ENCODE results near the gene CCDC88A. TPM values are rescaled to one million over a fixed set of nuclear protein-coding genes. Genes with fewer than 3 reads are reported as not detected.

Gene CCDC88A
- total and polyA plus RNA-seq, 2 experiments from 2014 or later: 12.2 to 31.0 TPM

GRCh38 chr2:55437515-55438390 lies 18.1 kb upstream of the CCDC88A start:
- Histone ChIP-seq H4K20me1 (ENCODE audit: insufficient read depth, poor library complexity, severe bottlenecking) (no peaks in the 10 kb centered on the region), H3K79me2 (no peaks in the 10 kb centered on the region), H3K27ac (no peak overlapping the region), H3K4me2 (no peak overlapping the region), H3K27me3 (no peaks in the 10 kb centered on the region), H3K4me3 (no peak overlapping the region), H2AFZ (no peak overlapping the region), H3K9me3 (ENCODE audit: low read depth) (no peaks in the 10 kb centered on the region), H3K9me2 (replicated peaks; ENCODE audit: insufficient read depth) (no peaks in the 10 kb centered on the region), H3K4me1 (ENCODE audit: insufficient read depth) (no peaks in the 10 kb centered on the region), H3K36me3 (replicated peaks; ENCODE audit: insufficient read depth, low read depth) (no peaks in the 10 kb centered on the region)
- WGBS (ENCODE audit: low lambda C conversion rate, missing lambda C conversion rate): 87% methylated on average over 9 of the region's 9 CpGs
- TF ChIP-seq, protein P1, sequence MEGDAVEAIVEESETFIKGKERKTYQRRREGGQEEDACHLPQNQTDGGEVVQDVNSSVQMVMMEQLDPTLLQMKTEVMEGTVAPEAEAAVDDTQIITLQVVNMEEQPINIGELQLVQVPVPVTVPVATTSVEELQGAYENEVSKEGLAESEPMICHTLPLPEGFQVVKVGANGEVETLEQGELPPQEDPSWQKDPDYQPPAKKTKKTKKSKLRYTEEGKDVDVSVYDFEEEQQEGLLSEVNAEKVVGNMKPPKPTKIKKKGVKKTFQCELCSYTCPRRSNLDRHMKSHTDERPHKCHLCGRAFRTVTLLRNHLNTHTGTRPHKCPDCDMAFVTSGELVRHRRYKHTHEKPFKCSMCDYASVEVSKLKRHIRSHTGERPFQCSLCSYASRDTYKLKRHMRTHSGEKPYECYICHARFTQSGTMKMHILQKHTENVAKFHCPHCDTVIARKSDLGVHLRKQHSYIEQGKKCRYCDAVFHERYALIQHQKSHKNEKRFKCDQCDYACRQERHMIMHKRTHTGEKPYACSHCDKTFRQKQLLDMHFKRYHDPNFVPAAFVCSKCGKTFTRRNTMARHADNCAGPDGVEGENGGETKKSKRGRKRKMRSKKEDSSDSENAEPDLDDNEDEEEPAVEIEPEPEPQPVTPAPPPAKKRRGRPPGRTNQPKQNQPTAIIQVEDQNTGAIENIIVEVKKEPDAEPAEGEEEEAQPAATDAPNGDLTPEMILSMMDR (IDR thresholded peaks at IDR 0.05; ENCODE audit: poor library complexity): no peak
- TF ChIP-seq EZH2 (IDR thresholded peaks at IDR 0.05; ENCODE audit: borderline replicate concordance) (no peak), EZH2phosphoT487 (IDR thresholded peaks at IDR 0.05; ENCODE audit: low read depth, severe bottlenecking, unreplicated experiment) (no peak)
- no peak for DNase-seq (ENCODE audit: low spot score)

DNA sequence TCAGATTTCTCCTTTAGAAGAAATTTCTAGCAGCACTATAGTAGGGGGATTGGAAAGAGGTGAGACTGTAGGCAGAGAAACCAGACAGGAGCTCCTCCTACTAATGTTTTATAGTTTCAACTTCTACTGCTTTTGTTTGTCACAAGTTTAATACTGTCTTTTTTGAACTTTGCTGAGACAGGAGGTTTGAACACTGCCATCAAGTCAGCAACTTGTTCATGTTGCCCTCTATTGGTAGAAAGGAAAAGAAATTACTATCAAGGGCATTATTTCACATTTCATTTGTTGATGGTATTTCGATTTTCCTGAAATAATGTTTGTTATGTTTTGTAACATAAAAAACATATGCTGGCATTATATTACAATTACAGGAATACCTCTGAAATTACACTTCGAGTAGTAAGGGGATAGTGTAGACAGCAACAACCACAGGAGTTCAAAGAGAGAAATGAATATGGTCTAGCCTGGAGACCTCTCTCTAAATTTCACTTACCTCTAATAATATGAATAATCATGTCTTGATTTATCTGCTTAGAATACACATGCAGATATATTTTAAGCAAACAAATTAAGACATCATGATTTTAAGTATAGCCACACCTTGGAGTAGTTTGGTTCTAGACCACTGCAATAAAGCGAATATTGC lies 12.4 kb upstream of the CCDC88A start:
- Histone ChIP-seq H3K9me3 (ENCODE audit: low read depth) (no peaks in the 10 kb centered on the region), H3K27me3 (no peaks in the 10 kb centered on the region), H4K20me1 (ENCODE audit: insufficient read depth, poor library complexity, severe bottlenecking) (no peaks in the 10 kb centered on the region), H2AFZ (no peak overlapping the region), H3K4me3 (no peak overlapping the region), H3K79me2 (no peaks in the 10 kb centered on the region), H3K9me2 (replicated peaks; ENCODE audit: insufficient read depth) (no peaks in the 10 kb centered on the region), H3K4me2 (no peak overlapping the region), H3K4me1 (ENCODE audit: insufficient read depth) (no peaks in the 10 kb centered on the region), H3K36me3 (replicated peaks; ENCODE audit: insufficient read depth, low read depth) (no peaks in the 10 kb centered on the region), H3K27ac (no peak overlapping the region)
- DNase-seq (ENCODE audit: low spot score): peak; percentile 43
- TF ChIP-seq EZH2phosphoT487 (IDR thresholded peaks at IDR 0.05; ENCODE audit: low read depth, severe bottlenecking, unreplicated experiment): no peak
- TF ChIP-seq, protein P1 (IDR thresholded peaks at IDR 0.05; ENCODE audit: poor library complexity): peak; percentile 64
- no peak for TF ChIP-seq EZH2 (IDR thresholded peaks at IDR 0.05; ENCODE audit: borderline replicate concordance)
- 62% methylated on average over 3 of the region's 3 CpGs for WGBS (ENCODE audit: low lambda C conversion rate, missing lambda C conversion rate)

DNA sequence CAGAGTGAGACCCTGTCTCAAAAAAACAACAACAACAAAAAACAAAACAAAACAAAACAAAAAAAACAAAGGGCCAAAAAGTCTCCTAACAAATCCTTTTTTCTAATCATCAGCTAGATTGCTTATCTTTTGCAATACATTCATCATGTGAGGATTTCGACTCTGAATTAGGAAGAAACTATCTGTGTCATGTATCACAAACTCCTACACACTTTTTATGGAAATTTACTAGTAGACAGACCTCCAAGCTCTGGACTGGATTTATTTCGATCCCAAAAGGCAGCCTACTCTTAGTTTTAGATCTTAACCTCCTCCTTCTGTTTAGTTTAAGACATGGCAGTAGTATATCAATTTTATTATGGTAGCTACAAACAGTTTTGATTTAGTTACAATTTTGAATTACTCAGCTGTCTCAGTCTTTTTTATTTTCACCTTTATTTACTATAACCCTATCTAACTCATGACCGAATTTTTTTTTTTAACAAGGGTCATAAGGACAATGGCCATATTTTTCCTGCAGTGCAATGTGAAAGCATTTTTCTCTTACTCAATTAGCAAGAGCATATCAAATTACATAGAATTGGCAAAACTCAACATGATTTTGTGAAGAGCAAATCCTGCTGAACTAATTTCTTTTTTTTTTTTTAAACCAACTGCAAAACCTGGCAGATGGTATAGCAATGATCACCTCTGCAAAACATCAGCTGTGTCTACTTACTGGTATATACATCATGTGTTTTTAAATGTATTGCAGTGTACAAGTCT lies 10.7 kb upstream of the CCDC88A start:
- no peaks in the 10 kb centered on the region for H3K9me2 ChIP-seq (replicated peaks; ENCODE audit: insufficient read depth)
- WGBS (ENCODE audit: low lambda C conversion rate, missing lambda C conversion rate): 72% methylated on average over 3 of the region's 3 CpGs
- H3K27ac ChIP-seq: no peak overlapping the region
- H3K4me1 ChIP-seq (ENCODE audit: insufficient read depth): no peaks in the 10 kb centered on the region
- H4K20me1 ChIP-seq (ENCODE audit: insufficient read depth, poor library complexity, severe bottlenecking): no peaks in the 10 kb centered on the region
- DNase-seq (ENCODE audit: low spot score): no peak
- no peaks in the 10 kb centered on the region for H3K36me3 ChIP-seq (replicated peaks; ENCODE audit: insufficient read depth, low read depth)
- H3K9me3 ChIP-seq (ENCODE audit: low read depth): no peaks in the 10 kb centered on the region
- H3K79me2 ChIP-seq: no peaks in the 10 kb centered on the region
- TF ChIP-seq EZH2phosphoT487 (IDR thresholded peaks at IDR 0.05; ENCODE audit: low read depth, severe bottlenecking, unreplicated experiment) (no peak), EZH2 (IDR thresholded peaks at IDR 0.05; ENCODE audit: borderline replicate concordance) (no peak)
- TF ChIP-seq, protein P1 (IDR thresholded peaks at IDR 0.05; ENCODE audit: poor library complexity): no peak
- no peaks in the 10 kb centered on the region for H3K27me3 ChIP-seq
- no peak overlapping the region for H3K4me2 ChIP-seq
- H3K4me3 ChIP-seq: no peak overlapping the region
- H2AFZ ChIP-seq: no peak overlapping the region

Data from hepatocyte (in vitro differentiated cells).